Colon (tissue), 2 donors: ENCODE measurements around the gene SGF29.
"Not testable (repeated sequence)": the region's sequence is repeated elsewhere in the genome, so short reads cannot be mapped to it uniquely, and the experiment has no call there.

Experiments
- FAIRE-seq: peaks from 2 replicates; lab custom pipeline; 2012; peaks lifted over from hg19 to GRCh38; lab: Jason Lieb, UNC
- donor health status: control.
- donor health status: control.

Gene SGF29

DNA sequence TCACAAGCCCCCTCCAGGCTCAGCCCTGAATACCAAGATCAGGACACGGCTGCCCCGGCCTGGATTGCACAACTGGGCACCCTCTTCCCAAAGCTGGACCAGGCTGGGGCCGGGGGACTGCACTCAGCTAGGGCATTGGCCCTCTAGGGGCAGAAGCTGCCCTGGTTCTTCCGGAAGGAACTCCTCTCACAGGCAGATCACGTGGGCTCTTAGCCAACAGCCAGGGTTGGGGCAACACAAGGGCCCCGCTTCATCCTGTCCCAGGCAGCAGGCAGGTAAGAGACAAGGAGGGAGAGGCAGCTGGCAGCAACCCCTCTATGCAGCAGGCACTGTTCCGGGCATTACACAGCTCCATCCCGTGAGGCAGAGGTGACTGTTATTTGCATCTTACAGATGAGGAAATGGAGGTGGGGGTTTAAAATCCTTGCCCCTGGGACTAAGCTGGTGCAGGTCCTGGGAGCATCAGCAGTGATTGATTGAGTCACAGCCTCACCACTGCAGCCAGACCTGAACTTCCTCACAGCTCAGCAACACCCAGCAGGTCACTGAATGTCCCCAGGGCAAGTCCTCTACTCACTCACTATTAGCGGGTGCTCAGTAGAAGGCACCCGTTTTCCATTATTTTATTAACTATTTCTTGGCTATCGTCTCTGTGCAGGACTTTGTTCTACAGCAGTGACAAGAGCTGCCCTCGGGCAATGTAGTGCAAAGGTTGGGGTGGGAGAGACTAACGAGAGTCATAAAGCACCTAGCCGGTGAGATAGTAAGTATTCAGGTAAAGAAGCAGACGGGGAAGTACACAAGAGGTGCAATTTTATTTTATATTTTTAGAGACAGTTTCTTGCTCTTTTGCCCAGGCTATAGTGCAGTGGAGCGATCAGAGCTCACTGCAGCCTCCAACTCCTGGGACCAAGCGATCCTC lies 58.9 kb downstream of the SGF29 start:
- peak; percentile 80 for FAIRE-seq

DNA sequence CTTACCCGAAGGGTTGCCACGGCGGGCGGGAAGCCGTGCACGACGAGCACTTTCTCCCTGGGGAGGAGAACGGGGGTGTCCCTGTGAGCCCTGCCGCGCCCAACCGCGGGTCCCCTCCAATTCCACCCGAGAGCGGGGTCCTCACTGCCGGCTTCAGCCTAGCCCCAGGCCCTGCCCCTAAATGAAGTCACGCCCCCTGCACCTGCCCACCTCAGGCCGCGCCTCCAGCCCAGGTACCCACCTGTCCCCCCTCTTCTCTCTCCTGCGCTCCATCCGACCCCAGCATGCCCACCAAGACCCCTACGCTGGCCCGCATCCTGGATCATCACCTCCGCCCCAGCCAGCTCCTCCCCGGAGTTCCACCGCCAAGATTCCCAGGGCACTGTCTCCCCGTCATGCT lies 60.2 kb downstream of the SGF29 start:
- FAIRE-seq, result not testable (repeated sequence)

DNA sequence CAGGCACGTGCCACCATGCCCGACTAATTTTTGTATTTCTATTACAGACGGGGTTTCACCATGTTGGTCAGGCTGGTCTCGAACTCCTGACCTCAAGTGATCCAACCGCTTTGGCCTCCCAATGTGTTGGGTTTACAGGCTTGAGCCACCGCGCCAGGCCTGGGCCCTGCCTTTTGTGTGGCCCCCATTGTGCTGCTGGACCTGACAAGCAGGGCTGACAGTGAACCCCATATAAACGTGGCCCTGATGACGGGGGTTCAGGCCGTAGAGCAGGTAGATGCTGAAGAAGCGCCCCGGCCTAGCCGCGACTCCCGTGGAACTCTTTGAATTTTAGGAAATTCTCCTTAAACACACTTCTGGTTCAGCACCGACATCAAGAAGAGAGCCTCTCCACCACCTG lies 60.8 kb downstream of the SGF29 start:
- not testable (repeated sequence) for FAIRE-seq

DNA sequence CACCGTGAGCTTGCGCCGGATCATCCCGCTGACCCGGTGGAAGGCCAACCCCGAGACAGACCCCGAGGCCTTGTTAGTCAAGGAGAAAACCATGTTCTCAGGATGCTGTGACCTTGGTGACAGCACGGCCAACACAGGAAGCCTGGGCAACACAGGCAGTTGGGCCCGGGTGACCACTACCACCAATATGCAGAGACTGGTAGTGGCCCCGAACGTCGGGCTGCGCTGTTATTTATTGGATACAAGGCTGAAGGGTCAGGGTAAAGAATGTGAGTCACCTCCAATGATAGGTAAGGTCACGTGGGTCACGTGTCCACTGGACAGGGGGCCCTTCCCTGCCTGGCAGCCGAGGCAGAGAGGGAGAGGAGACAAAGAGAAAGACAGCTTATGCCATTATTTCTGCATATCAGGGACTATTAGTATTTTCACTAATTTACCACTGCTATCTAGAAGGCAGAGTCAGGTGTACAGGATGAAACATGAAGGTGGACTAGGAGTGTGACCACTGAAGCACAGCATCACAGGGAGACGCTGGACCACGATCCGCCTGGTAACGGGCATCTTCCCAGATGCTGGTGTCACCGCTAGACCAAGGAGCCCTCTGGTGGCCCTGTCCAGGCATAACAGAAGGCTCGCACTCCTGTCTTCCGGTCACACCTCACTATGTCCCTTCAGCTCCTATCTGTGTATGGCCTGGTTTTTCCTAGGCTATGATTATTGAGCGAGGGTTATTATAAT lies 61.9 kb downstream of the SGF29 start:
- FAIRE-seq, result not testable (repeated sequence)

- not testable (repeated sequence) for FAIRE-seq
These were observed 62.5 kb downstream of the SGF29 start for GRCh38 chr16:28616224-28616577.

DNA sequence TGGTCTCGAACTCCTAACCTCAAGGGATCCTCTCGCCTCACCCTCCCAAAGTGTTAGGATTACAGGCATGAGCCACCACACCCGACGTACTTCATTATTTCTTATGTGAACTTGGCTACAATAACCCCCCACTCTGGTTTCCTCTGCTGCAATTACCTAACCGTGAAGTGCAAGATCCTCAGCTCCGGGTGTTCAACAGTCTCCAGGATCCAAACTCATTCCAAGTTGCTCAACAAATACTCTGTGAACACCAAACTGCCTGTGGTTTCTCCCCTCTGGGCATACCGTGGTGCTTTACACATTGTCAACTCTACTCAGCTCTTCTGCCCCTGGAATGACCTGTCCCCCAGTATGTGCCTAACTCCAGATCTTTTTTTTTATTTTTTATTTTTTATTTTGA lies 62.9 kb downstream of the SGF29 start:
- no peak for FAIRE-seq

DNA sequence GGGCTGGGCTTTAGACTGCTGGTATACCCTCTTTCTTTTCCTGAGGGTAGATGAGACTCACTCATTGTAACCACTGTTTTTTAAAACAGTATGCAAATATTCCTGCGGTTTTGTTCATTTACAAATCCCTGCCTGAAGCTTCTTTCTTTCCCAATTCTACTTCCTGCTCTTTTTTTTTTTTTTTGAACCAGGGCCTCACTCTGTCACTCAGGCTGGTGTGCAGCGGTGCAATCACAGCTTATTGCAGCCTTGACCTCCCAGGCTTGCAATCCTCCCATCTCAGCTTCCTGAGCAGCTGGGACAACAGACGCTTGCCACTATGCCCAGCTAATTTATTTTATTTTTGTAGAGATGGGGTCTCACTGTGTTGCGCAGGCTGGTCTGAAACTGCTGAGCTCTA lies 64.2 kb downstream of the SGF29 start:
- FAIRE-seq, result no peak

GRCh38 chr16:28620316-28620715 lies 66.6 kb downstream of the SGF29 start:
- not testable (repeated sequence) for FAIRE-seq

GRCh38 chr16:28621481-28622155 lies 67.9 kb downstream of the SGF29 start:
- no peak for FAIRE-seq

DNA sequence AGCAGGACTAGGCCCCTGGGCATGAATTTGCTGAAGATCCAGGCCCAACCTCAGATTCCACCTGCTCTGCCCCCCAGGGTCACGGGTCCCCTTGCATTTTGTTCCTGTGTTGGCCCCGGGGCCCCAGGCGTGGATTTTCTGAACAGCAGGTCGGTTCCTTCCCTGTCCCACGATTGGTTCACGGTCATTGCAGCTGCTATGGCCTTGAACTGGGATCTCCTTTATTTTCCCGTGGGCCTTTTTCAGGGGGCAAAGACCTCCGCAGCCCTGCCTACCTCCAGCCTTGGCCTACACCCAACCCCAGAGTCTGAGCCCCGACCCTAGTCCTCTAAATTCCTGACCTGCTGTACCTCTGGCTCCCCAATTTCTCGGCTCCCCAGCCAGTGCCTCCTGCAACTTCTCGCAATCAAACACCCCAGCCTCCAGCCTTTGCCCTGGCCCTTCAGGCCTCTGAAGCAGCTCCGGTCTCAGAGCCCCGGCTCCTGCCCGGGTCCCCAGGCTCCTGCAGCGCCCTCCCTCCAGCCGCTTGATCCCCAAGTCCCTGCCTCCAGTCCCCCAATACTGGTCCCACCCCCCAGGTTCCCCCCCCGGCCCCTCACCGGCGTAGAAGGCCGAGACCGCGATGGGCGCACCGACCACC lies 68.9 kb downstream of the SGF29 start:
- FAIRE-seq, result not testable (repeated sequence)

- FAIRE-seq, result no peak
These were observed 69.5 kb downstream of the SGF29 start for GRCh38 chr16:28623172-28623711.

GRCh38 chr16:28630905-28631304 lies 77.2 kb downstream of the SGF29 start:
- FAIRE-seq, result not testable (repeated sequence)

GRCh38 chr16:28636093-28636823 lies 82.5 kb downstream of the SGF29 start:
- FAIRE-seq, result not testable (repeated sequence)

DNA sequence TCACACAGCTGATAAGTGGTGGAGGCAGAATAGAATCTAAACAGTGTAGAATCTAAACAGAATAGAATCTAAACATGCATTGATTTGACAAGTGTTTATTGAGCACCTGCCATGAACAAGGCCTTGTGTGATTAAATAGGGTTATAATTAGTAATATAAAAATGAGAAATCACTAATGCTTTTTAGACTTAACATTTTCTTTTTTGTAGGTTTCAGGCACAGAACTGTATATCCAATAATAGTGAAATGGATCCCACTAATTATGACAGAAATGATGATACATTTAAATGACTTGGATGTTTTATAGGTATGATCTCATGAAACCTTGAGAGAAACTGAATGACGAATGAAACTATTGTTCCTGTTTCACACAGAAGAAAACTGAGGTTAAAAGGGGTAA lies 84.0 kb downstream of the SGF29 start, which contains the start of gene NPIPB8:
TSS of gene NPIPB8 (plus strand) at position 301 of the 400 bp plus-strand sequence. CDS start 296 bp downstream, outside the sequence.
- not testable (repeated sequence) for FAIRE-seq

- FAIRE-seq, result not testable (repeated sequence)
These were observed 84.6 kb downstream of the SGF29 start for GRCh38 chr16:28638359-28638758.

DNA sequence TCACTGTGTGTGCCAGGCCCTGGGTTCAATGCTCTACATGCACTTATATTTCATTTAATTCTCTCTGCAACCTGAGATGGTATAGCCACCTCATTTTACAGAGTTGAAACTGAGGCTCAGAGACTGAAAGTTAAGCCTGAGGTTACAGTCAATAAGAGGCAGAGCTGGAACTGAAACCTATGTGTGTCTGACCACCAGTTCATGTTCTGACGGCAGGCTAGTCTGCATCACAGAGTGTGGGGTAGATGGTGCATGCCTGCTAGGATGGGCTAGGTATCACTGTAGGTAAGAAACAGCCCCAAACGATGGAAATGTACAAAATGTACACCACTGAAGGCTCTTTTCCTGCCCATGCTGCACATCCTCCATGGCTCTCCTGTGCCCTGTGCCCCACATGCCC lies 86.2 kb downstream of the SGF29 start:
- FAIRE-seq, result not testable (repeated sequence)
